BE2C (cell line): ENCODE data around the gene ZNF239.

ENCODE experiments used
- DNase-seq: peaks from one replicate; pipeline ENCODE4 v3.0.0-alpha.2; 2020
- H3K27me3 ChIP-seq: fragments of 250-450 bp; sonication (Bioruptor Pico); 2 replicates; pipeline ENCODE4 v1.5.1; 2020; ENCODE audit warnings: mild to moderate bottlenecking
- H3K36me3 ChIP-seq: fragments of 250-450 bp; sonication (Bioruptor Pico); 2 replicates; pipeline ENCODE4 v1.5.1; 2020; ENCODE audit warnings: mild to moderate bottlenecking
- H3K4me1 ChIP-seq: fragments of 250-450 bp; sonication (Bioruptor Pico); 2 replicates; pipeline ENCODE4 v1.5.1; 2020
- H3K4me3 ChIP-seq: 2 replicates; pipeline ENCODE4 v1.5.1; 2011; ENCODE audit warnings: low read depth, low read length
- H3K9me3 ChIP-seq: fragments of 250-450 bp; sonication (Bioruptor Pico); 2 replicates; pipeline ENCODE4 v1.5.1; 2020
- CTCF ChIP-seq: IDR thresholded peaks from 2 replicates; pipeline ENCODE4 v1.5.1; 2012; ENCODE audit warnings: mild to moderate bottlenecking, low read depth, low read length

Gene ZNF239

GRCh38 chr10:43585981-43586729 lies 11.7 kb upstream of the ZNF239 start:
- Histone ChIP-seq H3K9me3 (no peaks in the 10 kb centered on the region; the same call in 1 of the 2 replicates), H3K36me3 (no peaks in the 10 kb centered on the region), H3K4me1 (no peaks in the 10 kb centered on the region), H3K27me3 (no peaks in the 10 kb centered on the region), H3K4me3 (no peak overlapping the region)
- no peak for DNase-seq
- no peak for TF ChIP-seq CTCF

- Histone ChIP-seq H3K4me1 (no peaks in the 10 kb centered on the region), H3K36me3 (no peaks in the 10 kb centered on the region), H3K4me3 (no peak overlapping the region), H3K9me3 (no peaks in the 10 kb centered on the region; the same call in 1 of the 2 replicates), H3K27me3 (no peaks in the 10 kb centered on the region)
- no peak for TF ChIP-seq CTCF
- DNase-seq: no peak
Observed at GRCh38 chr10:43585046-43585445, 10.6 kb upstream of the ZNF239 start.

GRCh38 chr10:43584051-43584450 lies 9.6 kb upstream of the ZNF239 start:
- DNase-seq: no peak
- no peaks in the 10 kb centered on the region for H3K4me1 ChIP-seq
- H3K27me3 ChIP-seq: no peaks in the 10 kb centered on the region
- no peaks in the 10 kb centered on the region; the same call in 1 of the 2 replicates for H3K9me3 ChIP-seq
- TF ChIP-seq CTCF: no peak
- no peak overlapping the region for H3K4me3 ChIP-seq
- H3K36me3 ChIP-seq: no peaks in the 10 kb centered on the region

GRCh38 chr10:43576580-43576979 lies 2.2 kb upstream of the ZNF239 start:
- Histone ChIP-seq H3K9me3 (peaks cover 4% of the 10 kb centered on the region), H3K36me3 (peaks cover 3% of the 10 kb centered on the region; the same call in 1 of the 2 replicates), H3K4me1 (no peaks in the 10 kb centered on the region), H3K27me3 (no peaks in the 10 kb centered on the region), H3K4me3 (no peak overlapping the region)
- DNase-seq: no peak
- no peak for TF ChIP-seq CTCF

- no peaks in the 10 kb centered on the region for H3K27me3 ChIP-seq
- H3K4me3 ChIP-seq: no peak overlapping the region
- H3K9me3 ChIP-seq: peaks cover 4% of the 10 kb centered on the region
- no peak for TF ChIP-seq CTCF
- no peak for DNase-seq
- H3K4me1 ChIP-seq: no peaks in the 10 kb centered on the region
- peaks cover 3% of the 10 kb centered on the region; the same call in 1 of the 2 replicates for H3K36me3 ChIP-seq
Observed at GRCh38 chr10:43576062-43576461, 1.6 kb upstream of the ZNF239 start.

GRCh38 chr10:43574906-43575305 lies 490 bp upstream of the ZNF239 start:
- Histone ChIP-seq H3K36me3 (peaks cover 3% of the 10 kb centered on the region; the same call in 1 of the 2 replicates), H3K27me3 (no peaks in the 10 kb centered on the region), H3K4me1 (no peaks in the 10 kb centered on the region), H3K4me3 (peak overlapping the region; percentile 52; the same call in 1 of the 2 replicates), H3K9me3 (peaks cover 4% of the 10 kb centered on the region)
- no peak for TF ChIP-seq CTCF
- DNase-seq: no peak
